A673 (cell line): Measurements from ENCODE around the gene RAB37. TPM values are rescaled to one million over a fixed set of nuclear protein-coding genes. Genes with fewer than 3 reads are reported as not detected.

ENCODE experiments used
- BruUV-seq: library from RNA; stranded (reverse); fragments of 400-500 nt; replicated peaks from 2 replicates; lab custom pipeline; 2021; lab: Mats Ljungman, UMichigan
- CTCF ChIA-PET: fragments of 300-600 bp; sonication (Branson Sonifier 250); formaldehyde crosslinking; loops from one replicate; lab custom pipeline; 2022; ENCODE audit warnings: antibody characterized with exemption; lab: Charles Lee
- POLR2A ChIA-PET: fragments of 300-600 bp; sonication (Branson Sonifier 250); formaldehyde crosslinking; loops from one replicate; lab custom pipeline; 2022; ENCODE audit warnings: antibody characterized with exemption; ENCODE audit not compliant: low non-redundant PET; lab: Charles Lee
- DNase-seq: peaks from one replicate; pipeline ENCODE4 v3.0.0-alpha.2; 2015; ENCODE audit warnings: low spot score
- H3K27ac ChIP-seq: fragments of 200-600 bp; sonication (generic); 2 replicates; pipeline ENCODE4 v1.5.1; 2016; ENCODE audit warnings: mixed run types, low read depth, mild to moderate bottlenecking, mixed read lengths, antibody characterized with exemption, low read length; ENCODE audit not compliant: poor library complexity, severe bottlenecking
- H3K27me3 ChIP-seq: fragments of 200-600 bp; sonication (generic); replicated peaks from 2 replicates; pipeline ENCODE4 v1.6.1; 2017; ENCODE audit warnings: mixed run types, low read depth, mild to moderate bottlenecking, mixed read lengths, antibody characterized with exemption, low read length; ENCODE audit not compliant: insufficient read depth, poor library complexity
- H3K36me3 ChIP-seq: fragments of 200-600 bp; sonication (generic); 2 replicates; pipeline ENCODE4 v1.6.1; 2016; ENCODE audit warnings: mixed run types, mild to moderate bottlenecking, mixed read lengths, antibody characterized with exemption, low read length; ENCODE audit not compliant: insufficient read depth, poor library complexity, severe bottlenecking
- H3K4me1 ChIP-seq: fragments of 200-600 bp; sonication (generic); 2 replicates; pipeline ENCODE4 v1.6.1; 2017; ENCODE audit warnings: mixed run types, mild to moderate bottlenecking, mixed read lengths, antibody characterized with exemption, low read length; ENCODE audit not compliant: insufficient read depth, poor library complexity, severe bottlenecking
- H3K4me3 ChIP-seq: fragments of 200-600 bp; sonication (generic); 2 replicates; pipeline ENCODE4 v1.5.1; 2016; ENCODE audit warnings: low read depth, mixed run types, mild to moderate bottlenecking, mixed read lengths, low read length; ENCODE audit not compliant: poor library complexity, severe bottlenecking
- H3K9me3 ChIP-seq: fragments of 200-600 bp; sonication (generic); 2 replicates; pipeline ENCODE4 v1.6.1; 2016; ENCODE audit warnings: mixed run types, low read depth, mild to moderate bottlenecking, mixed read lengths, antibody characterized with exemption, low read length; ENCODE audit not compliant: poor library complexity, severe bottlenecking
- CTCF ChIP-seq: fragments of 300-800, 200-600 bp; sonication (generic); conservative IDR thresholded peaks from 2 replicates; pipeline ENCODE4 v1.5.1; 2017; ENCODE audit warnings: low read depth, mild to moderate bottlenecking, antibody characterized with exemption, low read length, moderate library complexity, mixed read lengths
- EZH2 ChIP-seq: fragments of 200-600 bp; sonication (generic); IDR thresholded peaks from 2 replicates; pipeline ENCODE4 v1.6.1; 2017; ENCODE audit warnings: borderline replicate concordance, low read depth, mild to moderate bottlenecking, mixed read lengths, antibody characterized with exemption, low read length; ENCODE audit not compliant: poor library complexity, severe bottlenecking
- intact Hi-C: fragments of 100-400 bp; cut with micrococcal nuclease; formaldehyde crosslinking; loops from one replicate; pipeline ENCODE4 v1.10.0; 2022; ENCODE audit not compliant: unreplicated experiment
- total RNA-seq: library from RNA; stranded (reverse); gene quantifications from 2 replicates; pipeline ENCODE4 v1.2.3, GENCODE V29; 2021

Gene RAB37
- total RNA-seq, 1 experiment from 2014 or later: not detected

- DNase-seq: no peak
- Histone ChIP-seq H3K27me3 (peaks cover 59% of the 10 kb centered on the region), H3K9me3 (no peaks in the 10 kb centered on the region), H3K27ac (no peak overlapping the region), H3K36me3 (no peaks in the 10 kb centered on the region), H3K4me1 (no peaks in the 10 kb centered on the region), H3K4me3 (no peak overlapping the region)
- ChIA-PET CTCF (no interaction called here), POLR2A (no interaction called here)
- intact Hi-C loops: no loop called here
- no TSS peak for BruUV-seq
- TF ChIP-seq EZH2: no peak
- no peak for TF ChIP-seq CTCF
These were observed 25.8 kb upstream of the RAB37 start for GRCh38 chr17:74711058-74711824.

- ChIA-PET POLR2A (no interaction called here), CTCF (no interaction called here)
- no peak for DNase-seq
- no peaks in the 10 kb centered on the region for H3K9me3 ChIP-seq
- no peak overlapping the region for H3K27ac ChIP-seq
- no peak overlapping the region for H3K4me3 ChIP-seq
- H3K27me3 ChIP-seq: peaks cover 54% of the 10 kb centered on the region
- TF ChIP-seq EZH2: no peak
- TF ChIP-seq CTCF: no peak
- intact Hi-C loops: no loop called here
- H3K4me1 ChIP-seq: no peaks in the 10 kb centered on the region
- no peaks in the 10 kb centered on the region for H3K36me3 ChIP-seq
- BruUV-seq: no TSS peak
These were observed 24.8 kb upstream of the RAB37 start for GRCh38 chr17:74712301-74712700.

- ChIA-PET POLR2A (no interaction called here), CTCF (no interaction called here)
- no peak within 1 kb of the TSS for H3K4me3 ChIP-seq
- TF ChIP-seq CTCF (no peak), EZH2 (no peak)
- no peak within 1 kb of the TSS for H3K27ac ChIP-seq
- H3K27me3 ChIP-seq: peaks cover 51% of the 10 kb centered on the region
- intact Hi-C loops: no loop called here
- no peak for DNase-seq
- BruUV-seq: no TSS peak
- H3K9me3 ChIP-seq: no peaks in the 10 kb centered on the region
- H3K36me3 ChIP-seq: no peaks in the 10 kb centered on the region
- H3K4me1 ChIP-seq: no peaks in the 10 kb centered on the region
These were observed 24.3 kb upstream of the RAB37 start, which contains the start of gene CD300LF for GRCh38 chr17:74712756-74713155. Gene CD300LF (minus strand): TSS chr17:74712923. CDS start chr17:74712866, 57 bp downstream.
